ENCODE results near the gene UGT1A9.
"Not testable (repeated sequence)": the region's sequence is repeated elsewhere in the genome, so short reads cannot be mapped to it uniquely, and the experiment has no call there.

UGT1A9 gene

DNA sequence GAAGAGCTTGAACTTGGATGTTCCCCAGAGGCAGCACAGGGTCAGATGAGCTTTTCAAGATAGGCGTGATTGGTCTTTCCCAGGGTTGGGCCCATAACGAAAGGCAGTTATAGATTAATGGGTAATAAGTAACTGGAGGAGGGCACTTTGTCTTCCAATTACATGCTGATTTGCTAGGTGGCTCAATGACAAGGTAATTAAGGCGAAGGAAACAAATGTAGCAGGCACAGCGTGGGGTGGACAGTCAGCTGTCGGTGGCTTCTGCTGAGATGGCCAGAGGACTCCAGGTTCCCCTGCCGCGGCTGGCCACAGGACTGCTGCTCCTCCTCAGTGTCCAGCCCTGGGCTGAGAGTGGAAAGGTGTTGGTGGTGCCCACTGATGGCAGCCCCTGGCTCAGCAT lies 46.9 kb downstream of the UGT1A9 start, which contains the start of gene UGT1A4:
Gene UGT1A4, plus strand, starts transcription at position 185 of the 400 bp plus-strand sequence. Its CDS starts 85 bp downstream, at position 270.
- FAIRE-seq = no peak
- DNase-seq (ENCODE audit: insufficient read length) = no peak
- TF ChIP-seq POLR2A (IDR thresholded peaks at IDR 0.05; ENCODE audit: low read depth, low read length) (no peak), TAF1 (IDR thresholded peaks at IDR 0.05; ENCODE audit: borderline replicate concordance, low read depth, low read length) (no peak), POLR2AphosphoS5 (IDR thresholded peaks at IDR 0.05; ENCODE audit: low read depth, low read length) (no peak)

DNA sequence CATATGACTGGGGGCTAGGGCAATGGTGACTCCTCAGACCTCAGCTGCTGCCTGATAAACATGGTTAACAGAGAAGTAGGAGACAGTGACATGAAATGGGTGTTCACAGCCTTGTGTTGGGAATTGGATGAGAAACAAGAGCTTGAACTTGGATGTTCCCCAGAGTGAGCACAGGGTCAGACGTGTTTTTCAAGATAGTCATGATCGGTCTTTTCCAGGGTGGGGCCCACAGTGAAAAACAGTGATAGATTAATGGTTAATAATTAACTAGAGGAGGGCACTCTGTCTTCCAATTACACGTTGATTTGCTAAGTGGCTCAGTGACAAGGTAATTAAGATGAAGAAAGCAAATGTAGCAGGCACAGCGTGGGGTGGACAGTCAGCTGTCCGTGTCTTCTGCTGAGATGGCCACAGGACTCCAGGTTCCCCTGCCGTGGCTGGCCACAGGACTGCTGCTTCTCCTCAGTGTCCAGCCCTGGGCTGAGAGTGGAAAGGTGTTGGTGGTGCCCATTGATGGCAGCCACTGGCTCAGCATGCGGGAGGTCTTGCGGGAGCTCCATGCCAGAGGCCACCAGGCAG lies 57.1 kb downstream of the UGT1A9 start, which contains the start of gene UGT1A3:
Gene UGT1A3, plus strand, starts transcription at position 320 of the 579 bp plus-strand sequence. Its CDS starts 85 bp downstream, at position 405.
- FAIRE-seq (no peak), DNase-seq (ENCODE audit: insufficient read length) (no peak)
- TF ChIP-seq POLR2AphosphoS5 (IDR thresholded peaks at IDR 0.05; ENCODE audit: low read depth, low read length) = no peak
- no peak for TF ChIP-seq POLR2A (IDR thresholded peaks at IDR 0.05; ENCODE audit: low read depth, low read length)
- TF ChIP-seq TAF1 (IDR thresholded peaks at IDR 0.05; ENCODE audit: borderline replicate concordance, low read depth, low read length) = no peak

DNA sequence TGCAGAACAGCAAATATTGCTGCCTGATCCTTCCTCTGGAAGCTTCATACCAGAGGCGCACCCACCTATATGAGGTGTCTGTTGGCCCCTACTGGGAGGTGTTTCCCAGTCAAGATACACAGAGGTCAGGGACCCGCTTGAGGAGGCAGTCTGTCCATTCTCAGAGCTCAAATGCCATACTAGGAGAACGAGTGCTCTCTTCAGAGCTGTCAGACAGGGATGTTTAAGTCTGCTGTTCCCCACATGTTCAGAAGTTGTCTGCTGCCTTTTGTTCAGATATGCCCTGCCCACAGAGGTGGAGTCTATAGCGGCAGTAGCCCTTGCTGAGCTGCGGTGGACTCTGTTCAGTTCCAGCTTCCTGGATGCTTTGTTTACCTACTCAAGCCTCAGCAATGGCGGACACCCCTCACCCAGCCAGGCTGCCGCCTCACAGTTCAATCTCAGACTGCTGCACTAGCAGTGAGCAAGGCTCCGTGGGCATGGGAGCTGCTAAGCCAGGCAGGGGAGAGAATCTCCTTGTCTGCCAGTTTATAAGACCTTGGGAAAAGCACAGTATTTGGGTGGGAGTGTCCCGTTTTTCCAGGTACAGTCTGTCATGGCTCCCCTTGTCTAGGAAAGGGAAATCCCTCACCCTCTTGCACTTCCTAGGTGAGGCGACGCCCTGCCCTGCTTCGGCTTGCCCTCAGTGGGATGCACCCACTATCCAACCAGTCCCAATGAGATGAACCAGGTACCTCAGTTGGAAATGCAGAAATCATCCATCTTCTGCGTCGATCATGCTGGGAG lies 65.4 kb downstream of the UGT1A9 start:
- FAIRE-seq; DNase-seq (ENCODE audit: insufficient read length): not testable (repeated sequence)

DNA sequence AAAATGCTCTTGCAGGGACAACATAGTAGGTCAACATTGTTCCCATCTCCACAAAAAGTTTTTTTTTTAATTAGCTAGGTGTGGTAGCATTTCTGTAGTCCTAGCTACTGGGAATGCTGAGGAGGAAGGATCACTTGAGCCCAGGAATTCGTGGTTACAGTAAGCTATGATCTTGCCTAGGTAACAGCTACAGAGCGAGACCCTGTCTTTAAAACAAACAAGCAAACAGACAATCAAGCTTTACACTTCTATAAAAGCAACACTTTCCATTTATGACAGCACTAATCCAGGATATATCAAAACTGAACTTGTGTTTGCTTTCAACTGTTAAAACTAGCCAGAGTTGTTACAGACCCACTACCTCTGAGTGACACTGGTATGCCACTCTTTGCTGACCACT lies 69.2 kb downstream of the UGT1A9 start:
- FAIRE-seq (no peak), DNase-seq (ENCODE audit: insufficient read length) (no peak)
- TF ChIP-seq TAF1 (IDR thresholded peaks at IDR 0.05; ENCODE audit: borderline replicate concordance, low read depth, low read length) (no peak), POLR2A (IDR thresholded peaks at IDR 0.05; ENCODE audit: low read depth, low read length) (no peak), POLR2AphosphoS5 (IDR thresholded peaks at IDR 0.05; ENCODE audit: low read depth, low read length) (no peak)

DNA sequence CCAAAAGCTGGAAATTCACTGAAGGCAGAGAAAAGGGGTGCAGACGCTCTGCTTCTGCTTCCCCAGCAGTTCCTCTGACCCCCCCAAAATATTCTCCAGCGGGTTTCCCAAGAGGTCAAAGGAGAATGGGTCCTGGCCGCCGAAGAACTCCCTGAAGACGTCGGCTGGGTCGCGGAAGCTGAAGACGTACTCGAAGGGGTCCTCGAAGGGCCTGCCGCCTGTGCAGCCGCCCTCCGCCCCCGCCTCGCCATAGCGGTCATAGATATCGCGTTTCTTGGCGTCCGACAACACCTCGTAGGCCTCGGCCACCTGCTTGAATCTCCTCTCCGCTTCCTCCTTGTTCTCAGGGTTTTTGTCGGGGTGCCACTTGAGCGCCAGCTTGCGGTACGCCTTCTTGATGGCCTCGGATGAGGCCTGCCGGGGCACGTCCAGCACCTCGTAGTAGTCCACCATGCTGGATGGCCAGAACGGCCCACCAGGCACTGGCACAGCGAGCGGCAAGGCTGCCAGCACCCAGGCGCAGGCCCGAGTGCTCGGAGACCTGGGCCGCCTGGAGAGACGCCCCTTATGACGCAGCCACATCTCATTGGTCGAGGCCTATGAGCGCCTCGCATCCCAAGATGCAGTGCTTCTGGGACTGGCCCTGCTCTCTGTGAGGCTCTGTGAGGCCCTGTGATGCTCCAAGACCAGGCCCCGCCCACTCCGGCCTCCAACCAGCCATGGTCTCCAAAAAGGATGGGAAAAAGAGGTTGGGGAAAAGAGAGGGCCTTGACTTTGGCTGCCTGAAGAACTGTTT lies 72.0 kb downstream of the UGT1A9 start:
- TF ChIP-seq POLR2AphosphoS5 (IDR thresholded peaks at IDR 0.05; ENCODE audit: low read depth, low read length) (no peak), TAF1 (IDR thresholded peaks at IDR 0.05; ENCODE audit: borderline replicate concordance, low read depth, low read length) (no peak), POLR2A (IDR thresholded peaks at IDR 0.05; ENCODE audit: low read depth, low read length) (no peak)
- FAIRE-seq = no peak
- DNase-seq (ENCODE audit: insufficient read length) = no peak

DNA sequence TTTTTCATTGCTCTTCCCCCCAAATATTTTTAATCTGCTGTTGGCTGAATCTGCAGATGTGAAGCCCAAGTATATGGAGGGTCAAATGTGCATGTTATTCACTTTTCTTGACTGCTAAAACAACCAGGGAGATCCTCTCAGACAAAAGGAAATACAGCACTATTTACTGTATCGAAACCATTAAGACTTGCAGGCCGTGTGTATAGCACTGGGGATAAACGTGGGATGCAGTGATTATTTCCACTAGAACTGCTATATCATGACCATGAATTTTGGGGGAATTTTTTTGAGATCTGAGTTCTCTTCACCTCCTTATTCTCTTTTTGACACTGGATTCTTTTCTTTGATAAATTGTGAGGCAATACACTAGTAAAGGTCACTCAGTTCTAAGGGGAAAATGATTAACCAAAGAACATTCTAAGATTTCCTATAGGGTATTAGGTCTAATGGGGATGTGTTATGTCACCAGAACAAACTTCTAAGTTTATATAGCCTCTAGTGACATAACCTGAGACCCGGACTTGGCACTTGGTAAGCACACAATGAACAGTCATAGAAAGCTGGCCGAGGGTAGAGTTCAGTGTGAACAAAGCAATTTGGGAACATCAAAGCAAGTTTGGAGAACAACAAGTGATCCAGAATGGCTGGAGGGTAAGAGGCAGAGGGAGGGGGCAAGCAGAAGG lies 73.5 kb downstream of the UGT1A9 start:
- no peak for DNase-seq (ENCODE audit: insufficient read length)
- FAIRE-seq = peak; percentile 9
- TF ChIP-seq POLR2A (IDR thresholded peaks at IDR 0.05; ENCODE audit: low read depth, low read length) = no peak
- no peak for TF ChIP-seq POLR2AphosphoS5 (IDR thresholded peaks at IDR 0.05; ENCODE audit: low read depth, low read length)
- TF ChIP-seq TAF1 (IDR thresholded peaks at IDR 0.05; ENCODE audit: borderline replicate concordance, low read depth, low read length) = no peak

DNA sequence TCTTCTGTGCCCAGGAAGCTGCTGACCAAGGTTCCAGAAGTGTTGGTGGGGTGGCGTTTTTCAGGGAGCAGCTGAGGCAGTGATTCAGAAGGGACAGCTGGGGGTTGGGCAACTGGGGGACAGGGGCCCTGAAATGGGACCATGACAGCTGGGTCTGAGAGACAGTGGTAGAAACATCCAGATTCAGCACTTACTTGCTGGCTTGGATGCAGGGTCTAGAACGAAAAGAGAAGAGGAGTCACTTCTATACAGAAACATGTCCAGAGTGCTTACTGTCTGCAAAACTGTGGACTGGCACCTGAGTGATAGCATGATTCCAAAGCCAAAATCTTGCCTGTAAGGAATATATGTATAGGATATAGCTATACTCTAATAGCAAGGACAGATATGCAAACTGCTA lies 74.1 kb downstream of the UGT1A9 start:
- FAIRE-seq; DNase-seq (ENCODE audit: insufficient read length): not testable (repeated sequence)

DNA sequence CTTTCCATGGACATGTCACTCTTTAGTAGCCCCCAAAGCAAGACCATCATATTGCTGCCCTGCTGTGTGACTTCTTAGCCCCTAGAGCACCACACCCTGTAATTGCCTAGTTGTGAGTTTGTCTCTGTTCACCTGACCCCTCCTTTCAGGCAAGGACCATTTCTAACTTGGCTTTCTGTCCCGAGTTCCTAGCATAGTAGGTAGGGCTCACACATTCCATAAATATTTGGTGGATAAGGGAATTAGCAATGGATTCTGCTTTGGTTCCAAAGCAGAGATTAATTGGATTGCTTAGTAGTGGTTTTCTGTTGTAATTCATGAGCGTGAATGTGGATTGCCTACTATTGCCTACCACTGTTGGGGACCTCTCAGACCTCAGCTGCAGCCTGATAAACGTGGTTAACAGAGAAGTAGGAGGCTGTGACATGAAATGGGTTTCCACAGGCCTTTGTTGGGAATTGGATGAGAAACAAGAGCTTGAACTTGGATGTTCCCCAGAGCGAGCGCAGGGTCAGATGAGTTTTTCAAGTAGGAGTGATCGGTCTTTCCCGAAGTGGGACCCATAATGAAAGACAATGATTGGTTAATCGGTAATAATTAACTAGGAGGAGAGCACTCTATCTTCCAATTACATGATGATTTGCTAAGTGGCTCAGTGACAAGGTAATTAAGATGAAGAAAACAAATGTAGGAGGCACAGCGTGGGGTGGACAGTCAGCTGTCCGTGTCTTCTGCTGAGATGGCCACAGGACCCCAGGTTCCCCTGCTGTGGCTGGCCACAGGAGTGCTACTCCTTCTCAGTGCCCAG lies 75.0 kb downstream of the UGT1A9 start:
- DNase-seq (ENCODE audit: insufficient read length) (no peak), FAIRE-seq (no peak)
- TF ChIP-seq TAF1 (IDR thresholded peaks at IDR 0.05; ENCODE audit: borderline replicate concordance, low read depth, low read length) = no peak
- TF ChIP-seq POLR2A (IDR thresholded peaks at IDR 0.05; ENCODE audit: low read depth, low read length) = no peak
- no peak for TF ChIP-seq POLR2AphosphoS5 (IDR thresholded peaks at IDR 0.05; ENCODE audit: low read depth, low read length)

DNA sequence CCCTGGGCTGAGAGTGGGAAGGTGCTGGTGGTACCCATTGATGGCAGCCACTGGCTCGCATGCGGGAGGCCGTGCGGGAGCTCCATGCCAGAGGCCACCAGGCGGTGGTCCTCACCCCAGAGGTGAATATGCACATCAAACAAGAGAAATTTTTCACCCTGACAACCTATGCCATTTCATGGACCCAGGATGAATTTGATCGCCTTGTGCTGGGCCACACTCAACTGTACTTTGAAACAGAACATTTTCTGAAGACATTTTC lies 75.5 kb downstream of the UGT1A9 start:
- DNase-seq (ENCODE audit: insufficient read length) (no peak), FAIRE-seq (no peak)
- TF ChIP-seq TAF1 (IDR thresholded peaks at IDR 0.05; ENCODE audit: borderline replicate concordance, low read depth, low read length) = no peak
- TF ChIP-seq POLR2AphosphoS5 (IDR thresholded peaks at IDR 0.05; ENCODE audit: low read depth, low read length) = no peak
- TF ChIP-seq POLR2A (IDR thresholded peaks at IDR 0.05; ENCODE audit: low read depth, low read length) = no peak

DNA sequence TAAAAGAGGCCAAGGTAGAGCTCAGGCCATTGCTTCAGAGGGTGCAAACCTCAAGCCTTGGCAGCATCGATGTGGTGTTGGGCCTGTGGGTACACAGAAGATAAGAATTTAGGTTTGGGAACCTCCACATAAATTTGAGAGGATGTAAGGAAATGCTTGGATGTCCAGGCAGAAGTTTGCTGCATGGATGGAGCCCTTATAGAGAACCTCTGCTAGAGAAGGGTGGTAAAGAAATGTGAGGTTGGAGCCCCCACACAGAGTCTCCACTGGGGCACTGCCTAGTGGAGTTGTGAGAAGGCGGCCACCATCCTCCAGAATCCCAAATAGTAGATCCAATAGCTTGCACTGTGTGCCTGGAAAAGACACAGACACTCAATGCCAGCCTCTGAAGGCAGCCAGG lies 79.0 kb downstream of the UGT1A9 start:
- not testable (repeated sequence) for DNase-seq (ENCODE audit: insufficient read length); FAIRE-seq

DNA sequence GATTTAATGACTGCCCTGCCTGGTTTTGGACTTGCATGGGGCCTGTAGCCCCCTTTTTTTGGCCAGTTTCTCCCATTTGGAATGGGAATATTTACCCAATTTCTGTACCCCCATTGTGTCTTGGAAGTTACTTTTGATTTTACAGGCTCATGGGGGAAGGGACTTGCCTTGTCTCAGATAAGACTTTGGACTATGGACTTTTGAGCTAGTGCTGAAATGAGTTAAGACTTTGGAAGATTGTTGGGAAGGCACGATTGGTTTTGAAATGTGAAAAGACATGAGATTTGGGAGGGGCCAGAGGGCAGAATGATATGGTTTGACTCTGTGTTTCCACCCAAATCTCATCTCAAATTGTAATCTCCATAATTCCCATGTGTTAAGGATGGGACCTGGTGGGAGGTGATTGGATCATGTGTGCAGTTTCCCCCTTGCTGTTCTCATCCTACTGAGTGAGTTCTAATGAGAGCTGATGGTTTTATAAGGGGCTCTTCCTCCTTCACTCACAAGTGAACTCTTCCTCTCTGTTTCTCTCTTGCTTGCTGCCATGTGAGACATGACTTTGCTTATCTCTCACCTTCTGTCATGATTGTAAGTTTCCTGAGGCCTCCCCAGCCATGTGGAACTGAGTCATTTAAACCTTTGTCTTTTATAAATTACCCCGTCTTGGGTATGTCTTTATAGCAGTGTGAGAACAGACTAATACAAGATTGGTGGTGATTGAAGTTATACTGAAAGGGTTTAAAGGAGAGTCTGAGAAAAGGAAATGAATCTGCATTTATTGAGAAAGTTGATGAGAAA lies 79.7 kb downstream of the UGT1A9 start:
- DNase-seq (ENCODE audit: insufficient read length); FAIRE-seq: not testable (repeated sequence)
